BJ (cell line): Measurements from ENCODE around the gene SYCN. TPM values are rescaled to one million over a fixed set of nuclear protein-coding genes. Genes with fewer than 3 reads are reported as not detected.
"Not testable (repeated sequence)": the region's sequence is repeated elsewhere in the genome, so short reads cannot be mapped to it uniquely, and the experiment has no call there.

Experiments
- CTCF ChIA-PET: fragments of 350-600 bp; formaldehyde crosslinking; extraction: SDS; loops from one replicate; lab custom pipeline; 2021; ENCODE audit warnings: antibody characterized with exemption, inconsistent platforms; lab: Yijun Ruan, JAX
- POLR2A ChIA-PET: fragments of 300-600 bp; sonication (Branson Sonifier 250); formaldehyde crosslinking; extraction: SDS; loops from one replicate; lab custom pipeline; 2021; ENCODE audit warnings: antibody characterized with exemption; lab: Charles Lee
- DNase-seq: peaks from one replicate; pipeline ENCODE4 v3.0.0-alpha.2; 2011; ENCODE audit warnings: low read depth
- H3K27me3 ChIP-seq: 2 replicates; pipeline ENCODE4 v1.6.0; 2011; ENCODE audit warnings: low read length; ENCODE audit not compliant: control insufficient read depth, insufficient read depth
- H3K36me3 ChIP-seq: 2 replicates; pipeline ENCODE4 v1.5.1; 2011; ENCODE audit warnings: low read length; ENCODE audit not compliant: control insufficient read depth, insufficient read depth
- H3K4me3 ChIP-seq: 2 replicates; pipeline ENCODE4 v1.5.1; 2011; ENCODE audit warnings: low read depth, mild to moderate bottlenecking, control low read depth, low read length
- polyA plus RNA-seq: library from polyadenylated mRNA; depleted of rRNA; stranded (reverse); fragments of >200 nt; gene quantifications from 2 replicates; pipeline ENCODE4 v1.2.3, GENCODE V29; 2011
- TF ChIP-seq, protein P1 (sequence below): IDR thresholded peaks from 2 replicates; pipeline ENCODE4 v1.5.1; 2011; ENCODE audit warnings: low read depth, mild to moderate bottlenecking, control low read depth, inconsistent platforms, low read length, moderate library complexity; ENCODE audit not compliant: insufficient read depth

Gene SYCN
- polyA plus RNA-seq, 1 experiment = not detected

DNA sequence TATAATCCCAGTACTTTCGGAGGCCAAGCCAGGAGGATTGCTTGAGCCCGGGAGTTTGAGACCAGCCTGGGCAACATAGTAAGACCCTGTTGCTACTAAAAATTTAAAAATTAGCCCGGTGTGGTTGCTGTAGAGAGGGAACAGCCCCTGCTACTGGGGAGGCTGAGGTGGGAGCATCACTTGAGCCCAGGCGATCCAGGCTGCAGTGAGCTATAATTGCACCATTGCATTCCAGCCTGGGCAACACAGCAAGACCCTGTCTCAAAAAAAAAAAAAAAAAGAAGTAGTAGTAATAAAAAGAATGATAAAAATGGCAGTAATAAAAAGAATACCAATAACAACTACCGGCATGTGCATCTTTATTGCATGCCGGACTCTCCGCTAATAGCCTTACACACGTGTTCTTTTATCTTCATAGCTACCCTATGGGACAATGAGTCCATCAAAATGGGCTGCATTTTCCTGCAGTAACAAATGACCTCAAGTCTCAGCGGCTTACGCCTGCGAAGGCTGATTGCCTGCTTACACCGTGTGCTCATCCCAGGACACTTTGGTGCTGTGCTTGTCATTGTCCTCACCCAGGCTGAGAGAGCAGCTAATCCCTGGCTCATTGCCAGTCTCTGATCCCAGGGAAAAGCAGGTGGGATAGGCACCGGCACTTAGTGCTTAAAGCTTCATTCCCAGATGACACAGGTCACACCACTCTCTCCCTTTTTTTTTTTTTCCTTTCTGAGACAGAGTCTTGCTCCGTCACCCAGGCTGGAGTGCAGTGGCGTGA lies 14.4 kb upstream of the SYCN start:
- no peak overlapping the region for H3K4me3 ChIP-seq
- H3K36me3 ChIP-seq = no peaks in the 10 kb centered on the region
- H3K27me3 ChIP-seq = 0 out of 2 replicates have a peak, but pooled peaks cover 2% of the 10 kb centered on the region
- ChIA-PET CTCF (no interaction called here), POLR2A (no interaction called here)
- DNase-seq = no peak
- TF ChIP-seq, protein P1, sequence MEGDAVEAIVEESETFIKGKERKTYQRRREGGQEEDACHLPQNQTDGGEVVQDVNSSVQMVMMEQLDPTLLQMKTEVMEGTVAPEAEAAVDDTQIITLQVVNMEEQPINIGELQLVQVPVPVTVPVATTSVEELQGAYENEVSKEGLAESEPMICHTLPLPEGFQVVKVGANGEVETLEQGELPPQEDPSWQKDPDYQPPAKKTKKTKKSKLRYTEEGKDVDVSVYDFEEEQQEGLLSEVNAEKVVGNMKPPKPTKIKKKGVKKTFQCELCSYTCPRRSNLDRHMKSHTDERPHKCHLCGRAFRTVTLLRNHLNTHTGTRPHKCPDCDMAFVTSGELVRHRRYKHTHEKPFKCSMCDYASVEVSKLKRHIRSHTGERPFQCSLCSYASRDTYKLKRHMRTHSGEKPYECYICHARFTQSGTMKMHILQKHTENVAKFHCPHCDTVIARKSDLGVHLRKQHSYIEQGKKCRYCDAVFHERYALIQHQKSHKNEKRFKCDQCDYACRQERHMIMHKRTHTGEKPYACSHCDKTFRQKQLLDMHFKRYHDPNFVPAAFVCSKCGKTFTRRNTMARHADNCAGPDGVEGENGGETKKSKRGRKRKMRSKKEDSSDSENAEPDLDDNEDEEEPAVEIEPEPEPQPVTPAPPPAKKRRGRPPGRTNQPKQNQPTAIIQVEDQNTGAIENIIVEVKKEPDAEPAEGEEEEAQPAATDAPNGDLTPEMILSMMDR = no peak

GRCh38 chr19:39217094-39217493 lies 13.0 kb upstream of the SYCN start:
- no peak for DNase-seq
- Histone ChIP-seq H3K36me3 (no peaks in the 10 kb centered on the region), H3K27me3 (0 out of 2 replicates have a peak, but pooled peaks cover 2% of the 10 kb centered on the region), H3K4me3 (no peak overlapping the region)
- TF ChIP-seq, protein P1 = no peak
- CTCF ChIA-PET = interaction anchor here (1.2 kb wide), 1 partner anchor 95 kb away, joined by 3 read pairs; no protein-coding TSS in a partner anchor
- POLR2A ChIA-PET = no interaction called here

- CTCF ChIA-PET = interaction anchor here (0.6 kb wide), 1 partner anchor 105 kb away, joined by 3 read pairs; no protein-coding TSS in a partner anchor
- H3K27me3 ChIP-seq, POLR2A ChIA-PET, H3K36me3 ChIP-seq, DNase-seq, H3K4me3 ChIP-seq: not testable (repeated sequence)
These were observed 11.3 kb upstream of the SYCN start for GRCh38 chr19:39215323-39215722.

DNA sequence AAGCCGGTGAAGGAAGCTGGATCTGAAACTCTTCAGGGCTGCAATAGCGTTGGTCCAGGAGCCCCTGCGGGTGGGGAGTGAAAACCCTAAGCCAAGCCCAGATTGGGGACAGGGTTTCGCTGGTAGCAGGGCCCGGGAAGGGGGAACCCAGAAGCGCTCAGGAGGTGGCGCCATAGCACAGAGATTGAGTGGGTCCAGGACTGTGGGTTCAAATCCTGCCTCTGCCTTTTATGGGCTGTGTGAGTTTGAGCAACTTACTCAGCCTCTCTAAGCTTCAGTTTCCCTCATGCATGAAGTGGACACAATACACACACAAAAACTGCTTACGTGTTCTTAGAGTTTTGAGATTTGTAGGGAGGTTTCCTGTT lies 8.3 kb upstream of the SYCN start:
- ChIA-PET POLR2A (no interaction called here), CTCF (no interaction called here)
- Histone ChIP-seq H3K36me3 (no peaks in the 10 kb centered on the region), H3K4me3 (no peak overlapping the region), H3K27me3 (0 out of 2 replicates have a peak, but pooled peaks cover 3% of the 10 kb centered on the region)
- DNase-seq = no peak
- TF ChIP-seq, protein P1 = peak; percentile 22; the same call in 1 of the 2 replicates

GRCh38 chr19:39211731-39212374 lies 7.8 kb upstream of the SYCN start:
- POLR2A ChIA-PET = no interaction called here

More at GRCh38 chr19:39211731-39212374, 7.8 kb upstream of the SYCN start:
- DNase-seq = no peak
- H3K4me3 ChIP-seq = no peak overlapping the region
- CTCF ChIA-PET = no interaction called here
- TF ChIP-seq, protein P1 = no peak
- H3K36me3 ChIP-seq = no peaks in the 10 kb centered on the region
- H3K27me3 ChIP-seq = peaks cover 3% of the 10 kb centered on the region; the same call in 1 of the 2 replicates
